Ishikawa (cell line): ENCODE data around the gene DCLK1.
A peak's percentile ranks its signal among the peaks of the same experiment; 100 is the strongest.

Experiments used
- CEBPB ChIP-seq: IDR thresholded peaks from 2 replicates; pipeline ENCODE4 v1.6.1; 2012
- CREB1 ChIP-seq: IDR thresholded peaks from 2 replicates; pipeline ENCODE4 v1.6.1; 2012; ENCODE audit warnings: low read depth
- EGR1 ChIP-seq: IDR thresholded peaks from 2 replicates; pipeline ENCODE4 v1.6.1; 2012
- EP300 ChIP-seq: IDR thresholded peaks from 2 replicates; pipeline ENCODE4 v1.6.1; 2012; ENCODE audit warnings: borderline replicate concordance
- FOXM1 ChIP-seq: IDR thresholded peaks from 2 replicates; pipeline ENCODE4 v1.6.1; 2012; ENCODE audit warnings: low read depth, borderline replicate concordance
- NFIC ChIP-seq: IDR thresholded peaks from 2 replicates; pipeline ENCODE4 v1.6.1; 2012
- RAD21 ChIP-seq: IDR thresholded peaks from 2 replicates; pipeline ENCODE4 v1.6.1; 2012; ENCODE audit warnings: low read depth
- TAF1 ChIP-seq: IDR thresholded peaks from 2 replicates; pipeline ENCODE4 v1.6.1; 2012; ENCODE audit warnings: low read depth, mild to moderate bottlenecking
- TCF12 ChIP-seq: IDR thresholded peaks from 2 replicates; pipeline ENCODE4 v1.6.1; 2012; ENCODE audit warnings: low read depth
- TEAD4 ChIP-seq: IDR thresholded peaks from 2 replicates; pipeline ENCODE4 v1.6.1; 2012
- YY1 ChIP-seq: IDR thresholded peaks from 2 replicates; pipeline ENCODE4 v1.6.1; 2012; ENCODE audit warnings: low read depth
- ZBTB7A ChIP-seq: IDR thresholded peaks from 2 replicates; pipeline ENCODE4 v1.6.1; 2012; ENCODE audit warnings: low read depth
- TF ChIP-seq, protein P1 (sequence below): IDR thresholded peaks from 2 replicates; pipeline ENCODE4 v1.6.1; 2012
- TF ChIP-seq, protein P2 (sequence below): IDR thresholded peaks from 2 replicates; pipeline ENCODE4 v1.6.1; 2012; ENCODE audit warnings: low read depth, mild to moderate bottlenecking
- TF ChIP-seq, protein P3 (sequence below): IDR thresholded peaks from 2 replicates; pipeline ENCODE4 v1.6.1; 2012

DCLK1 gene

GRCh38 chr13:35793823-35794222 lies 337.4 kb downstream of the DCLK1 start:
- TF ChIP-seq TAF1 (no peak), EGR1 (no peak)

DNA sequence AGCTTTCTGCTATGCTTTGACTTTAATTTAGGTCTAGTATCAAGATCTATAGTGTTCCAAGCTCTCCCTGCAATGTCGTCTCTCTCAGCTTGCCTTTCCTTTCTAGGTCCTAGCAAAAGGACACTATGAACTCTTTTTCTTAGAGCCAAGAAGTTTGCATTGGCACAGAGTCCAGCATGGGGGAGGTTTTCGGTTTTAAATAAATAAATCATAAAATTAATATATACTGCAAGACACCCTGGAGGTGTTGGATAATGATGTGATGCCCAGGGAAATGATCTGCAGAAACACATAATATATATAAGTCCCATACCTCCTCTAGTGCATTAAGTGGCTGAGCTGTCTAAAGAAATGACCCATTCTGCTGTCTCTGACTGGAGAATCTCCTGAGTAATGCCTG lies 338.3 kb downstream of the DCLK1 start:
- TF ChIP-seq TAF1 (no peak), RAD21 (no peak), YY1 (no peak), NFIC (no peak), EP300 (no peak), TEAD4 (no peak)

DNA sequence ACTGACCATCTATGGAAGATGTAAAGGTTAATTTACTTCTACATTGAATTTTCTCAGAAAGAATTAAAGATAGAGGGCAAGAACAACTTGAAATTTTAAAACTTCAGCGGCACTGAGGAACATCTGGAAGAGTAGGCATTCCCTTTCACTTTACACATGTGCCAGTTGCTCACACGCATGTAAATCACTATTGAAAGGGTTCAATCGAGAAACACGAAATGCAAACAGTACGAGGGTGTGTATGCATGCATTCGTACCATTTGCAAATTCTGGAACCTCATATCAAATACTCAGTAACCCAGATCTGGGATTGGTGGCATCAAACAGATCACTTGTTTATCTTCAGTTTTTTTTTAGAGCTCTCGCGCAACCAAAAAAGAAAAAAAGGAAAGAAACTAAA lies 339.2 kb downstream of the DCLK1 start:
- no peak for TF ChIP-seq CEBPB
- no peak for TF ChIP-seq CREB1
- TF ChIP-seq EP300, result no peak
- TF ChIP-seq, protein P1, sequence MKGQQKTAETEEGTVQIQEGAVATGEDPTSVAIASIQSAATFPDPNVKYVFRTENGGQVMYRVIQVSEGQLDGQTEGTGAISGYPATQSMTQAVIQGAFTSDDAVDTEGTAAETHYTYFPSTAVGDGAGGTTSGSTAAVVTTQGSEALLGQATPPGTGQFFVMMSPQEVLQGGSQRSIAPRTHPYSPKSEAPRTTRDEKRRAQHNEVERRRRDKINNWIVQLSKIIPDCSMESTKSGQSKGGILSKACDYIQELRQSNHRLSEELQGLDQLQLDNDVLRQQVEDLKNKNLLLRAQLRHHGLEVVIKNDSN, result no peak
- TF ChIP-seq RAD21, result no peak
- no peak for TF ChIP-seq ZBTB7A
- TF ChIP-seq YY1, result no peak
- no peak for TF ChIP-seq FOXM1
- TF ChIP-seq, protein P2, sequence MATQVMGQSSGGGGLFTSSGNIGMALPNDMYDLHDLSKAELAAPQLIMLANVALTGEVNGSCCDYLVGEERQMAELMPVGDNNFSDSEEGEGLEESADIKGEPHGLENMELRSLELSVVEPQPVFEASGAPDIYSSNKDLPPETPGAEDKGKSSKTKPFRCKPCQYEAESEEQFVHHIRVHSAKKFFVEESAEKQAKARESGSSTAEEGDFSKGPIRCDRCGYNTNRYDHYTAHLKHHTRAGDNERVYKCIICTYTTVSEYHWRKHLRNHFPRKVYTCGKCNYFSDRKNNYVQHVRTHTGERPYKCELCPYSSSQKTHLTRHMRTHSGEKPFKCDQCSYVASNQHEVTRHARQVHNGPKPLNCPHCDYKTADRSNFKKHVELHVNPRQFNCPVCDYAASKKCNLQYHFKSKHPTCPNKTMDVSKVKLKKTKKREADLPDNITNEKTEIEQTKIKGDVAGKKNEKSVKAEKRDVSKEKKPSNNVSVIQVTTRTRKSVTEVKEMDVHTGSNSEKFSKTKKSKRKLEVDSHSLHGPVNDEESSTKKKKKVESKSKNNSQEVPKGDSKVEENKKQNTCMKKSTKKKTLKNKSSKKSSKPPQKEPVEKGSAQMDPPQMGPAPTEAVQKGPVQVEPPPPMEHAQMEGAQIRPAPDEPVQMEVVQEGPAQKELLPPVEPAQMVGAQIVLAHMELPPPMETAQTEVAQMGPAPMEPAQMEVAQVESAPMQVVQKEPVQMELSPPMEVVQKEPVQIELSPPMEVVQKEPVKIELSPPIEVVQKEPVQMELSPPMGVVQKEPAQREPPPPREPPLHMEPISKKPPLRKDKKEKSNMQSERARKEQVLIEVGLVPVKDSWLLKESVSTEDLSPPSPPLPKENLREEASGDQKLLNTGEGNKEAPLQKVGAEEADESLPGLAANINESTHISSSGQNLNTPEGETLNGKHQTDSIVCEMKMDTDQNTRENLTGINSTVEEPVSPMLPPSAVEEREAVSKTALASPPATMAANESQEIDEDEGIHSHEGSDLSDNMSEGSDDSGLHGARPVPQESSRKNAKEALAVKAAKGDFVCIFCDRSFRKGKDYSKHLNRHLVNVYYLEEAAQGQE, result no peak
- TF ChIP-seq, protein P3, sequence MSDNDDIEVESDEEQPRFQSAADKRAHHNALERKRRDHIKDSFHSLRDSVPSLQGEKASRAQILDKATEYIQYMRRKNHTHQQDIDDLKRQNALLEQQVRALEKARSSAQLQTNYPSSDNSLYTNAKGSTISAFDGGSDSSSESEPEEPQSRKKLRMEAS, result no peak
- TF ChIP-seq EGR1, result no peak

DNA sequence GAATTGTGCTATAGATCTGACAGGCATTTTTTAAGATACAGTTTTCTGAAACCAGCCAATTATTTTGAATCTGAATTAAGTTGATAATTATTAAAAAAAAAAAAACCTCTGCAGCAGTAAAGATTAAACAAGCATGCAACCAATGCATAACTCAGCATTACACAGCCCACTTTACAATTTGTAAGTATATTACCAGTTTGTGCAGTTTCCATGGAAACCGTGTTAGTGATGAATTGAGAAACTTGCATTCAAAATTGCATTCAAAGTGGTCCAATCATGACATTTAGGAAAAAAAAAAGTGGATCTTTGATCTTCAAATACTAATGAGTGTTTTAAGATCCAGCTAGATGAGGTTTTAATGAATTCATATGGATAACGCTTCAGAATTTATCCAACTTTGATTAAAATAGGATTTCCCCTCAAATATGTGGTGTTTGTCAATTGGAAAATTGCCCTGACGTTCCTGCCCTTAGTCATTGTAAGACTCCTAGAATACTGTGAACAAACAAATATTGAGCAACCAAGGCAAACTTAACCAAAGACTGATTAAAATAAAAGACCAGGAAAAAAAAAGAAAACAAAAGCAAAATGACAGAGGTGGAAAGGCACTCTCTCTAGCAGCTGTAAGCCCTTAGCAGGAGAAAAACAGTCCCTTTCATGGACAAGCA lies 339.9 kb downstream of the DCLK1 start:
- TF ChIP-seq TAF1 (no peak), YY1 (no peak), NFIC (no peak), CREB1 (no peak), CEBPB (no peak), ZBTB7A (no peak), TCF12 (no peak), EGR1 (no peak), TEAD4 (no peak), EP300 (no peak), RAD21 (no peak), FOXM1 (no peak)
- TF ChIP-seq, protein P2, result no peak
- TF ChIP-seq, protein P1, result no peak
- TF ChIP-seq, protein P3, result no peak

GRCh38 chr13:35789335-35790165 lies 341.6 kb downstream of the DCLK1 start:
- TF ChIP-seq, protein P3, result no peak
- TF ChIP-seq RAD21 (peak; percentile 61), TAF1 (no peak), TEAD4 (no peak), YY1 (no peak)

- no peak for TF ChIP-seq YY1
- no peak for TF ChIP-seq TAF1
- TF ChIP-seq, protein P1, result no peak
- TF ChIP-seq ZBTB7A, result no peak
- no peak for TF ChIP-seq CEBPB
- TF ChIP-seq TCF12, result no peak
- TF ChIP-seq RAD21, result no peak
- TF ChIP-seq, protein P2, result no peak
- TF ChIP-seq EGR1, result no peak
- TF ChIP-seq EP300, result no peak
- no peak for TF ChIP-seq NFIC
- no peak for TF ChIP-seq FOXM1
- no peak for TF ChIP-seq CREB1
- TF ChIP-seq, protein P3, result no peak
- TF ChIP-seq TEAD4, result no peak
Measured at GRCh38 chr13:35787937-35788336, 343.2 kb downstream of the DCLK1 start.
